BE2C (cell line): ENCODE results near the gene C17orf50.
A peak's percentile ranks its signal among the peaks of the same experiment; 100 is the strongest.

Source experiments
- DNase-seq: peaks from one replicate; pipeline ENCODE4 v3.0.0-alpha.2; 2020
- H3K27me3 ChIP-seq: fragments of 250-450 bp; sonication (Bioruptor Pico); 2 replicates; pipeline ENCODE4 v1.5.1; 2020; ENCODE audit warnings: mild to moderate bottlenecking
- H3K36me3 ChIP-seq: fragments of 250-450 bp; sonication (Bioruptor Pico); 2 replicates; pipeline ENCODE4 v1.5.1; 2020; ENCODE audit warnings: mild to moderate bottlenecking
- H3K4me1 ChIP-seq: fragments of 250-450 bp; sonication (Bioruptor Pico); 2 replicates; pipeline ENCODE4 v1.5.1; 2020
- H3K4me3 ChIP-seq: 2 replicates; pipeline ENCODE4 v1.5.1; 2011; ENCODE audit warnings: low read depth, low read length
- H3K9me3 ChIP-seq: fragments of 250-450 bp; sonication (Bioruptor Pico); 2 replicates; pipeline ENCODE4 v1.5.1; 2020
- TF ChIP-seq, protein P1 (sequence below): IDR thresholded peaks from 2 replicates; pipeline ENCODE4 v1.5.1; 2012; ENCODE audit warnings: mild to moderate bottlenecking, low read depth, low read length

The C17orf50 gene

GRCh38 chr17:35716897-35717465, 43.7 kb upstream of the C17orf50 start:
- H3K27me3 ChIP-seq: no peaks in the 10 kb centered on the region
- DNase-seq: no peak
- peaks cover 23% of the 10 kb centered on the region for H3K36me3 ChIP-seq
- TF ChIP-seq, protein P1, sequence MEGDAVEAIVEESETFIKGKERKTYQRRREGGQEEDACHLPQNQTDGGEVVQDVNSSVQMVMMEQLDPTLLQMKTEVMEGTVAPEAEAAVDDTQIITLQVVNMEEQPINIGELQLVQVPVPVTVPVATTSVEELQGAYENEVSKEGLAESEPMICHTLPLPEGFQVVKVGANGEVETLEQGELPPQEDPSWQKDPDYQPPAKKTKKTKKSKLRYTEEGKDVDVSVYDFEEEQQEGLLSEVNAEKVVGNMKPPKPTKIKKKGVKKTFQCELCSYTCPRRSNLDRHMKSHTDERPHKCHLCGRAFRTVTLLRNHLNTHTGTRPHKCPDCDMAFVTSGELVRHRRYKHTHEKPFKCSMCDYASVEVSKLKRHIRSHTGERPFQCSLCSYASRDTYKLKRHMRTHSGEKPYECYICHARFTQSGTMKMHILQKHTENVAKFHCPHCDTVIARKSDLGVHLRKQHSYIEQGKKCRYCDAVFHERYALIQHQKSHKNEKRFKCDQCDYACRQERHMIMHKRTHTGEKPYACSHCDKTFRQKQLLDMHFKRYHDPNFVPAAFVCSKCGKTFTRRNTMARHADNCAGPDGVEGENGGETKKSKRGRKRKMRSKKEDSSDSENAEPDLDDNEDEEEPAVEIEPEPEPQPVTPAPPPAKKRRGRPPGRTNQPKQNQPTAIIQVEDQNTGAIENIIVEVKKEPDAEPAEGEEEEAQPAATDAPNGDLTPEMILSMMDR: no peak
- H3K4me3 ChIP-seq: no peak overlapping the region
- H3K9me3 ChIP-seq: no peaks in the 10 kb centered on the region
- peaks cover 29% of the 10 kb centered on the region for H3K4me1 ChIP-seq

DNA sequence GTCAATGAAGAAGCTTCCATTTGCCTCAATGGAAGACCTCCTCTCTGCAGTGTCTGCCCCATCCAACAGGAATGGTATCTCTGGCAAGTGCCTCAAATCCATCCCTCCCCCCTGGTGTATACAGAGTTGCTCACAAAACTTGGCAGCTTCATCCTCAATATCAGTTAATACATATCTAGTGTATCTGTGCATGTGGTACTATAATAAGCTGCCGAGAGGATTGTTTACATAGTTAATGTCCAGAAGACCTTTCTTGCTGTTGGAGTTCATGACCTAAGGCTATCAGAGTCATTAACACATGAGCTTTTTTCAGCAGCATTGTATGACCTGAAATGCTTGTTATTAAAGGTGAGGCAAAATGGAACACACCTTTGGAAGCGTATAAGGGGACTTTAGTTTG, 43.2 kb upstream of the C17orf50 start:
- peaks cover 29% of the 10 kb centered on the region for H3K4me1 ChIP-seq
- TF ChIP-seq, protein P1: no peak
- H3K9me3 ChIP-seq: no peaks in the 10 kb centered on the region
- no peak overlapping the region for H3K4me3 ChIP-seq
- H3K36me3 ChIP-seq: peaks cover 23% of the 10 kb centered on the region
- no peak for DNase-seq
- H3K27me3 ChIP-seq: no peaks in the 10 kb centered on the region

- H3K4me1 ChIP-seq: peaks cover 24% of the 10 kb centered on the region
- TF ChIP-seq, protein P1: no peak
- no peaks in the 10 kb centered on the region for H3K27me3 ChIP-seq
- no peak for DNase-seq
- peaks cover 31% of the 10 kb centered on the region for H3K36me3 ChIP-seq
- H3K4me3 ChIP-seq: no peak overlapping the region
- no peaks in the 10 kb centered on the region for H3K9me3 ChIP-seq
Measured at GRCh38 chr17:35723735-35724134, 37.0 kb upstream of the C17orf50 start.

GRCh38 chr17:35725058-35725457, 35.6 kb upstream of the C17orf50 start:
- Histone ChIP-seq H3K9me3 (no peaks in the 10 kb centered on the region), H3K36me3 (peaks cover 26% of the 10 kb centered on the region), H3K27me3 (no peaks in the 10 kb centered on the region), H3K4me3 (no peak overlapping the region), H3K4me1 (peaks cover 24% of the 10 kb centered on the region)
- TF ChIP-seq, protein P1: no peak
- no peak for DNase-seq

DNA sequence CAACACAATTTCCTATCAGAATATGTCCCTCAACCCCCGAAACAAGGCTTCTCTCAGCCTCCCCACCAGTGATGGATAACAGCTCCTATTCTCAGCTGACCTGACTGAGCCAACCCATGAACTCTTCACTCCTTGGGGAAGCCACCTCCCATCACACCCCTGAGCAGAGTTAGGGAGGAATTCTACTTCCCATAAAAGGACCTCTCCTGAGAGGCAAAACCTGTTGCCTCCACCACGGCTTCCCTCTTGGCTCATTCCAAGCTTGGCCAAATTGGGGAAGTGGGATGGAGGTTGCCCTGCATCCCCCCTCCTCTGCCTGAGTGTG, 34.9 kb upstream of the C17orf50 start:
- Histone ChIP-seq H3K9me3 (no peaks in the 10 kb centered on the region), H3K4me1 (peaks cover 24% of the 10 kb centered on the region), H3K4me3 (no peak overlapping the region), H3K36me3 (peaks cover 26% of the 10 kb centered on the region), H3K27me3 (no peaks in the 10 kb centered on the region)
- no peak for DNase-seq
- TF ChIP-seq, protein P1: no peak

DNA sequence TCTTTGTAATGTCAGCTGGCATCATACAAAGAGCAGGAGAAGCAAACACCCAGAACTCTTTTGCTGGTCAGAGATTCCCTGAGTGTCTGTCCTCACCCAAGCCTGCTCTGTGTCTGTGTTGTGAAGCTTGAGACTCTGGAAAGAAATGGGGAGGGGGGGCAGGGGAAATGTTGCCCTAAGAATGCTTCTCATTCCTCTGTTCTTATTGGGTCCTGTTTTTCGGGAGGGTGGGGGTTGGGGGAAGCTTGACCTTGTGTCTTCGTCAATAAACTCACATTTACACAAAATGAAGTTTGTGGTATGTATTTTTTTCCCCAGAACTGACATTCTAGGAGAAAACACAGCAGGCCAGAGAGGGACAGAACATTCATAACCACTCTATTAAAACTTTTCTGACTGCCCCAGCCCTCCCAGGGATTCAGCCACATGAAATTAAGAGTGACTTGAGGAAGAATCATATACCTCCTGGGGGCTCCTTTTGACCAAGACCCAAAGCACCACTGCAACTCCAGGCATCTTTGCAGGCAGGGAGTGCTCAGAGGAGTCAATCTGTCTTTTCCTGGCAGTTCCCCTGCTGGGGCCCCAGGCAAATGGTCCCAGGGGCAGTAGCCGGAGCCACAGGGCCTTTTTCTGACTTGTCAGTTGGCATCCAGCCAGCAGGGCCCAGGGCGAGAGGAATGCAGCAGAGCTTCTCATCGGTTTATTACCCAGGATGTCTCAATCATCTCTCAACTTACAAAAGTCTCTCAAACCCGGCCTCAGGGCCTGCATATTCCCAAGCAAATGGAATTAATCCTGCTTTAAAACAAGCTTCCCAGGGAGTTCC, 34.3 kb upstream of the C17orf50 start:
- peaks cover 24% of the 10 kb centered on the region for H3K4me1 ChIP-seq
- TF ChIP-seq, protein P1: no peak
- DNase-seq: peak; percentile 94
- H3K9me3 ChIP-seq: no peaks in the 10 kb centered on the region
- H3K36me3 ChIP-seq: peaks cover 26% of the 10 kb centered on the region
- H3K27me3 ChIP-seq: no peaks in the 10 kb centered on the region
- no peak overlapping the region for H3K4me3 ChIP-seq
